IPS-11a (cell line): ENCODE data around the gene HMHB1.

Experiments used
- H3K4me3 ChIP-seq: one replicate; pipeline ENCODE4 v1.5.1; 2013; ENCODE audit warnings: low read depth, low read length, control low read depth

The HMHB1 gene

DNA sequence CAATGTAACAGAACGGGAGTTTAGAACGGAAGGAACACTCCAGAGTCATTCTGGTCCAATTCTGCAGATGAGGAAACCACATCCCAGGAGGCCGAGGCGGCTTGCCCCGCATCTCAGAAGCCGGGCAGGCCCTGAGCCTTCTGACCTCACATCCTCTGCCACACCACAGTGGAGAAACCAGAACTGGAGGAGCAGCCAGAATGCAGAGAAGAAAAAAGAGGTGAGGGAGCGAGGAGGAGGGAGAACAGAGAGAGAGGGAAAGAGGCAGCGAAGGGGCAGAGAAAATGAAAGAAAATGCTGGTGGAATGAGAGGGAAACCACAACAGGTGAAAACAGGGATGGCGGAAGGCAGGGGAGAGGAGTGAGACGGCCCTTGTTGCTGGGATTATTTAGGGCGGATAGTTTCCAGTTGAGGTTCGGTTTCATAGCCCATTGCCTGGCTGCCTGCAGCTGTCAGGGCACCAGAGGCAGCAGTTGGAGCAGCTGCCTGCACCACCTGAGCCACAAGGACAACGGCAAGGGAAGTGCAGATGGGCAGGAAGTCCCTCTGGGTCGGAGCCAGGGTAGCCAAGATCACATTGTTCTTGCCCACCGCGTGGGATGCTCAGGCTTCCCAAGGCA lies at the start of gene HMHB1:
HMHB1 (plus strand) TSS at position 77 of the 621 bp plus-strand sequence.
- H3K4me3 ChIP-seq = no peak within 1 kb of the TSS

DNA sequence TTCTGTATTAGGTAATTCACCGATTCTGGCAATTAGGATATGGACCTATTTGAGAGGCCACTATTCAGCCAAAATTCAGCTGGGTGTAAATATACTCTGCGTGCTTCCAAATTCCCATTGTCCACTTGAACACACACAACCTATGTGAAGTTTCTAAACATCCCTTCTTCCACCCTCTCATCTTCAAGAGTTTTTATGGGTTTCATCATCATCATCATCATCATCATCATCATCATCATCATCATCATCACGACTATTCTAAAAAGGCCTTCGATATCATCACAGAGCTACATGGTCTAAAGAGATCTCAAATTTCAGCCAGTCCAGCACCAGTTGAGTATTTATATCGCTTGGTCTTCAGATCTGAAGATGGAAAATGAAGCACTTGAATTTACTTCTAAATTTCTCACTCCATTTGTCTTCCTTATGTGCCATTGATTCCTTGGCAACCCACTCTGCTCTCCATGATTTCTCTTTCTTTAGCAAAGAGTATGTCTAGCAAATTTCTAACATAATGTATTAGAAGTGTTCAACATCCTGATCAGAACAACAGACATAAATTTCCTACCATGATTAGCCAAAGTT lies 49.2 kb upstream of the HMHB1 start:
- H3K4me3 ChIP-seq = no peak overlapping the region

DNA sequence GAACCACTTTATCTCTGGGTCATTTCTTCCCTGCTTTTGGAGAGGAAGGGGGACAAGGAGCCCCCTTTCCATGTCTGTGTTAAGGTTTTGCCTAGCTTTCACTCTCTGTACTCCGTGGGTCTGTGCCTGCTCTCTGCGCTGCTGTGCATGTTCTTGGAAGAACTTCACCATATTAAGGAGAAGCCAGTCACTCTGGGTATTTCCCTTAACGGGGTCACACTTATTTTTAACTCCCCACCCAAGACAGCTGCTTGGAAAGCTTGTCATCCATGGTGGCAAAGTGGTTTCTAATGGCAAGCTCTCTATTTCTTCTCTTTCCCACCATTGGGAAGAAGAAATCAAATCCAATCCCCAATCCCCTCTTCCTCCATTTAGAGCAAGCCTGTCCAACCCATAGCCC lies 44.8 kb upstream of the HMHB1 start:
- no peak overlapping the region for H3K4me3 ChIP-seq

DNA sequence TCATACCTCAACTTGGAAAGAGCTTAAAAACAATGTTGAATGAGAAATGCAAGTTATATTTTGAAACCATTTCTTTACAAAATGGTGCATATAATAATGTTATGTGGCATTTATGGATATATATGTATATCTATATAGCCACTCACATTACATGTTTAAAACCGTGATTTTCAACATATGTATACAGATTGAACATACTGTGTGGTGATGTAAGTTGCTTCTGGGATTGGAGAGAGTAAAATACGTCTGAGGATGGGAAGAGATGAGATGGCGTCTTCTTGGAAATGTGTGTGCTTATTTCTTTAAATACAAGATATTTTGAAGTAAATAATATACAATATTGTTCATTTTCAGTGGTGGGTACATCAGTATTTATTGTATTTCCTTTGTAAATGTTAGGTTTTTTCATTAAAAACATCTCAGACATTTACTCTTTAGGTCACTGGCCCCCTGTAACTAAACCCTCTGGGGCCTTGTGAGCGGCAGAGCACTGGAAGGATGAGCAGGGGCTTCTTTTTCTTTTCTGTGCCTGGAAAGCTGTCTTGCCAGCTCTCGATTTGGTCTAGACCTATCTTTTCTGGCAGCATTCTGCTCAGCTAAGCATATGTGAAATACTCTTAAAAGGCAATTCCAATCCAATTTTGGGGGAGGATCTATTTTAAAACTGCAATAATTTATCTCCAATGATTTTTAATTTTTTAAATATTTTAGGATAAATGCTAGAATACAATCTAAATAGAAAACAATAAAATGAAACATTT lies 42.8 kb upstream of the HMHB1 start:
- no peak overlapping the region for H3K4me3 ChIP-seq

DNA sequence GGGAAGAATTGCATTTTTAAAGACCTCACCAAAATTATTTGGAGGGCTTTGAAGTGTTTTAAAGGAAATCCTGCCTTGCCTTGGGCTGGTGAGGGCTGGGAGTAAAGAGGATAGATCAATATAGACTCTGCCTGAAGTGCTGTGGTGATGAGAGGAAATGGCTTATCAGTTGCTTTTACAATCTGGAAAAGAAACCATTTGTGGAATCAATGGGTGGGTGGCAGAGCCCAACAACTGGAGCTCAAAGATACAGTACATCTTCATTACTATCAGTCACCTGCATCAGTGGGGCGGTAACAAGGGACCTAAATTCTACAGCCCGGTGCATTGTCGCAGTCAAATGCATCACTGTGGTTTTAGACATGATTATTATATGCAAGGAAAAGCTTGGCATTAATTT lies 41.5 kb upstream of the HMHB1 start:
- no peak overlapping the region for H3K4me3 ChIP-seq

DNA sequence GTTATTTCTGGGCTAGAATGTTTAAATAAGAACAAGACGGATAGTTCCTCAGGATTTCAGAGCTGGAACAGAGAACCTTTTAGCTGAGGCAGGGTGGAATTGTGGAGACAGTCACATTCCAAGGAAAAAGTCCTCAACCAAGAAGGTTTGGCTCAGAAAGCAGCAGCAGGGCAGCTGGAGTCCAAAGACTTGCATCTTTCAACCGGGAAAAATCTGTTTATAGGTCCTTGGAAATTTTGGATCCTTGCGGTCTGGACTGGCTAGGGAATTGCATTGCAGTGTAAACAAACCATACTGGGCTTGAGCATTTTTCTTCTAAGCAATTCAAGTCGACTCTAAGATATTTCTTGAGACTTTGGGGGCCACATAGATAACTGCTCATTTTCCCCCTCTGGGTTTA lies 40.8 kb upstream of the HMHB1 start:
- no peak overlapping the region for H3K4me3 ChIP-seq

DNA sequence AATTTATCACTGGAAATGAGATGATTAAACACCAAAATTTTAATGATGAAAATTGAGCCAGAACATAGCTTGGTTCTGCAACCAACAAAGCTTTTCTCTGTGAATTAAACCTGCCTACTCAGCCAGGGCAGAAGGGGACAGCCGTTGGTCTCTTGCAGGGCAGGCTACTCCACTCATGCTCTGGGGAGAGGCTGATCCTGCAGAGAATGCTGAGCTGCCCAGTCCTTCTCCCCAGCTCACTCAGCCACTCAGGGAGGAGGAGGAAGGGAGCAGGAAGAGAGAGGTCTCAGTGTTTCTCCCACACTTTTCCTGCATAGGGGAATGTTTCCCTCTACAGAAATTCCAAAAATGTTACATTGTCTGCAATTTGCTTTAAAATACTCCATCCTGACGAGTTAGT lies 40.4 kb upstream of the HMHB1 start:
- no peak overlapping the region for H3K4me3 ChIP-seq

DNA sequence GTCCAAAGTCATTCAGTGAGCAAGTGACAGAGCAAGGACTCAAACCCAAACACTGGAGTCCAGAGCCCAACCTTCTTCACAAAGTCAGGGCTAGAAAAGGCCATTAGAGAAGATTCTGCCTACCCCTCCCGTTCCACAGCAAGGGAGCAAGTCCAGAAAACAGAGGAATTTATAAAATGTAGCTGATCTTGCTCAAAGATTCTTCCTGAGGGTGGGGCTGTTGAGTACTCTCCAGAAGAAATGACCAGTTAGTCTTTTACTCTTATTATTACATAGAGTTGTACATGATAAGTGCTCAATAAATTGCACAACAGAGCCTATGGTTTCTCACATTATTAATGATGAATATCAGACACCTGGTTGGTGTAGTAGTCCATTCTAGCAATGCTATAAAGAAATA lies 39.3 kb upstream of the HMHB1 start:
- H3K4me3 ChIP-seq = no peak overlapping the region

DNA sequence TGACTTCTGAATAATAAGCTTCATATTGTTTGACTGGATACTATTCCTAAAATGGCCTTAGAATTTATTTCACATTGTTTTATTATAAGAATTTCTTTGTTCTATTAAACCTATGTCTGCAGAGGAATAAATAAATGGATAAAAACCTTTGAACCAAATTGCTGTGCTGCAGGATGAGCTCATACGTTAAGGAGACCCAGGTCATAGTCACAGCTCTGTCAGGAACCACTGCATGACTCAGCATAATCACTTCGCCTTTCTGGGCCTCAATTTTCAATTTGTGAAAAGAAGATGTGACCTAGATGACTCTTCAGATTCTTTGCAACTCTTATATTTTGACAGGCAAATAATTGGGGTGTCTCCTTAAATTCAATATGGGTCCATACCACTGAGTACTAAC lies 36.7 kb upstream of the HMHB1 start:
- no peak overlapping the region for H3K4me3 ChIP-seq

DNA sequence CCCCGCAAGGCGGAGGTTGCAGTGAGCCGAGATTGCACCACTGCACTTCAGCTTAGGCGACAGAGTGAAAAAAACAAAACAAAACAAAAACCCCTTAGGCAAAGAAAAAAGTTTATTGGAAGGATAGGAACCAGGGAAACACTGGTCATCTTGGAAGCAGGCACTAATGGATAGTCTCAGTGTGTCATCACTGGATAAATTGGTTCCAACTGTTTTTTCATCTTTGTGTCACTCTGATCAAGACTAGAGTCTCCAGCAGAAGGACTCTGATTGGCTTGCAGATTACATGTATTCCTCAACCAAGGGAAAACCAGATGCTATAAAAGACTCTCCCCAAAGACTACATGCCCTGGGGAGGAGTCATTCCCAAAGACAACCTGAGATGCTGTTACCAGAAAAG lies 35.0 kb upstream of the HMHB1 start:
- H3K4me3 ChIP-seq = no peak overlapping the region

DNA sequence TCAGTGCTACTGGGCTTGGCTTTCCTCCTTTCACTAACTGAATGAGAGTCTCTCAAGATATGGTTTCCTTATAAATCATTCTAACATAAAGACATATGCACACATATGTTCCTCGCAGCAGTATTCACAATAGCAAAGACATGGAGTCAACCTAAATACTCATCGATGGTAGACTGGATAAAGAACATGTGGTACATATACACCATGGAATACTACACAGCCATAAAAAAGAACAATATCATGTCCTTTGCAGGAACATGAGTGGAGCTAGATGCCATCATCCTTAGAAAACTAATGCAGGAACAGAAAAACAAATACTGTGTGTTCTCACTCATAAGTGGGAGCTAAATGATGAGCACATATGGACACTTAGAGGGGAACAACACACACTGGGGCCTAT lies 32.5 kb upstream of the HMHB1 start:
- H3K4me3 ChIP-seq = no peak overlapping the region

DNA sequence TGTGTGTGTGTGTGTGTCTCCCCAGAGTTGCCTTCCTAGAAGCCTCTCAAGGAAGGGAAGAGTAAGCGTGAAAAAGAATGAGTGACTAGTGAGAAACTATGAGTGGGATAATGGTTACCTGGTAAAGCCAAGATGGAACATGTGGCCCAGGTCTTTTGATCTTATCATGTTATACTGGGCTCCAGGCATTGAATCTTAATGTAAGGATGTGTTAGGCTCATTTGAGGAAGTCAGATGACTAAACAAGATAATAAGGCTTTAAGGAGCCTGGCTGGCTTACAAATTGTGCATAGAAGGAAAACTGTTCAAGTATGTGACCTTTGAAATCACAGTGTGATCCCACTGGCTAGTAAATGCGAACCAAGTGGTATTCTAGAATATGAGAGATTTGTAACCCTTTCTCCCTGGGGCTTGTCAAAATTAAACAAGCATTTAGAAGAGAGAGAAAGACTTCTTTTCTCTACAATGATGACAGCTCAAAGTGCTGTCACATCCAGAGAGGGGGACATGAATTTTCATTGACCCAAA lies 29.9 kb upstream of the HMHB1 start:
- H3K4me3 ChIP-seq = no peak overlapping the region

DNA sequence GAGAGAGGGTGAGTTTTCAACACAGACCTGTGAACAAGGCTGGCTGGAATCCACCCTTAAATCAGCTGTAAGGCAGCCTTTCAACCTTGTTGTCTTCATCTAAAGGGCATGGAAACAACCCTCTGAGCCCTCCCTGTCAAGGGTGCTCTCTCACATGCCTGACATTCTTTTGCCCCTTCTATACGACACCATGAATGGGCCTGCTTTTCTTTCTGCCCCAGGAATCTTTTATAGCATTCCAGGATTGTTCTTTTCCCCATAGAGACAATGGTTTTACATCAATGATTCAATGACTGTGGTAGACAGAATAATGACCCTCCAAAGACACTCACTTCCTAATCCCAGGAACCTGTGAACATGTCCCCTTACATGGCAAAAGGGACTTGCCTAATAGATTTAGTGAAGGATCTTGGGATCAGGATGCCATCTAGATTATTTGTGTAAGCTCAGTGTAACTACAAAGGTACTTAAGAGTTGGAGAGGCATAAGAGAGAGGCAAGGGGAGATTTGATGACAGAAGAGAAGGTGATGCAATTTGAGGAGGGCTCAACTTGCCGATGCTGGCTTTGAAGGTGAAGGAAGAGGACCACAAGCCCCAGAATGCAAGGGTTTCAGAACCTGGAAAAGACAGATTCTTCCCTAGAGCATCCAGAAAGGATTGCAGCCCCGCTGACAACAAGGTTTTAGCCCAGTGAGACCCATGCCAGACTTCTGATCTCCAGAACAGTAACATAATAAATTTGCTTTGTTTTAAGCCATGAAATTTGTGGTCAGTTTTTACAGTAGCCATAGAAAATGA lies 29.2 kb upstream of the HMHB1 start:
- H3K4me3 ChIP-seq = no peak overlapping the region

DNA sequence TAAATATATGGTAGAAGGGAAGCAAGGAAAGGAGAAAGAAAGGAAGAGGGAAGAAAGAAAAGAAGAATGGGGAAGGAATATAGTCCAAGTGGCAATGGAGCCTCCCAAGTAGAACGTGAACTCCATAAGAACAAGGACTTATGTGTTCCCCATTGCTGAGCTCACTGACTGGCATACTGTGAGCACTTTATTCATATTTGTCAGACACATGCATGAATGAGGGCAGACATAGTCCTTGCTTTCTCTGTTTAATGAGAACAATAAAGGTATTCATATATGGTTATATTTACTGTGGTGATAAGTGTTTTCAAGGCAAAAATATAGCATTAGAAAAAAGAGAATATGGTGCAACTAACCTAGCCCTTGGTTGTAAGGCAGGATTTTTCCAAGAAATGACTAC lies 23.6 kb upstream of the HMHB1 start:
- H3K4me3 ChIP-seq = no peak overlapping the region

DNA sequence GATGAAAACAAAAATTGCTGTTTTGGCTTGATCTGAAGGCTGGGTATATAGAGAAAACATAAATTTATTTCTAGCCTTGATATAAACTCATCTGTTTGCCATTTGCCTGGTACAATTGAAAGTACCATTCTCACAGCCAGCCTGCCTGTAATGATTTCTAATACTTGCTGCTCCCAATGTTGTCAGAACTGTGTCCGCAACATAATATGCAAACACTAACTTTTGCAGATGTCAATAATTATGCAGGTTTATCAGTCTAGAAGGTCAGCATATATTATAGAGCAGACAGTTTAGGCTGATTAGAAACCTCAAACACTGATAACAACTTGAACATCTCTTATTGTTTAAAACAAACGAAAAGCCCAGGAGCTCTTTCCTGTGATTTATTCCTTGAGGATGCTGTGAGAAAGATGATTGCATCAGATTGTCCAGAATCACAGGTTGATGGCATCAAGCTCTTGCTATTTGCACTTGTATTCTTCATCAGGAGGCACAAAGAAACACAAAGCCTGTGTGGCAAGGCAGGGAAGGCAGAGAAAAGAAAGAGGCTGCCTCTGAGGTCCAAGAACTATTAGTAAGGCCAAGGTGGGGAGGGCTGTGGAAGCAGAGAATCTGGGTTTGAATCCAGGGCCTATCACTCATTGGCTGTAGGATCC lies 21.4 kb upstream of the HMHB1 start:
- H3K4me3 ChIP-seq = no peak overlapping the region

DNA sequence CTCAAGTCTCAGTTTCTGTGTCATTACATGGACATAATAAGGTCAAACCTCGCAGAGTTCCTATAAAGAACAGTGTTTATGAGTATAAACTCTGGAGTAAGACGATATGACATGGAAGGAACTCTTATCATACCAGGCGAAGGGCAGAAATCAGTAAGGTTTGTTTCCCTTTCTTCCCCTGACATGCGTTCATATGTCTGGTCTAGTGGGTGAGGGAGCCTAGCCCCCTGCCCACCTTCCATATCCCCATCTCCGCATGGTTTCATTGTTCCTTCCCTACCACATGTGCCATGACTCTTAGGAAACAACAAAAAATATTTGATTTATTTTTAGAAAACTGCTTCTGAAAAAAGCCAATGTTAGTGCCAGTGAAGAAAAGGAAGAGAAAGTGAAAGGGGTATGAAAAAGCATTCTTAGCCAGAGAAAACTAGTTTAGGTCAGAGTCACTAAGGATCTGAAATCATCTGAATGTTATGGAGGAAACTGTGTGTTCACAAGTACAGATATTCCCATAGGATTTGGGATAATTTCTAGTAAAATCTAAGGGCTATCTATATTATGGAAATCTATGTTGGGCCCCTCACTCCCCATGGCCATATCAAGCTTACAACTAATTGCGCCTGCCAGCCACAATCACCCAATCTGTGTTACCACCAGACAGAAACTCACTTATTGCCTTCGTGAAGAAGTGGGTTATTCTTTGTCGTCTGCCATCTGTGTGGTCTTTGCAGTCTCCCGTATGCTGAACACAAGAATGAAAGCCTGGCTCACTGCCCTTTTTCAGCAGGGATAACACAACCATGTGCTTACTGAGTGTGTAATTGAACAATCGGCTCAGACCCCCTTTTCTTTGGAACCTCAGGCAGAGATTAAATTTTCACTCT lies 19.9 kb upstream of the HMHB1 start:
- no peak overlapping the region for H3K4me3 ChIP-seq

DNA sequence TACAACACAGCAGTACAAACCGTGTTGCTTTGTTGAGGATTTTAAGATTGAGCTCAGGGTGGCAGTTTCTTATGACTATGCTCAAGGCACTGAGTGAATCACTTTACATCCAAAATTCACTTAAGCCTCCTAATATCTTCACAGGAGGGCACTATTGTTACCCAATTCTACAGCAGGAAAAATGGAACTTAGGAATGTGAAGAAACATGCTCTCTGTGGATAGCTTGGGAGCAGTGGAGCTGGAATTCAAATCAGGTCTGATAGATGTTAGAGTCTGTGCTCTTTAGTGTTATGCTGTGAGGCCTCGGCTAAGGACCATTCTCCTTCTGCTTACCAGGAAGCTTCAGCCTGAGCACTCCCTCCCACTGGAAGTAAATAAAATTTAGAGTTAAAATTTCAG lies 18.7 kb upstream of the HMHB1 start:
- no peak overlapping the region for H3K4me3 ChIP-seq

DNA sequence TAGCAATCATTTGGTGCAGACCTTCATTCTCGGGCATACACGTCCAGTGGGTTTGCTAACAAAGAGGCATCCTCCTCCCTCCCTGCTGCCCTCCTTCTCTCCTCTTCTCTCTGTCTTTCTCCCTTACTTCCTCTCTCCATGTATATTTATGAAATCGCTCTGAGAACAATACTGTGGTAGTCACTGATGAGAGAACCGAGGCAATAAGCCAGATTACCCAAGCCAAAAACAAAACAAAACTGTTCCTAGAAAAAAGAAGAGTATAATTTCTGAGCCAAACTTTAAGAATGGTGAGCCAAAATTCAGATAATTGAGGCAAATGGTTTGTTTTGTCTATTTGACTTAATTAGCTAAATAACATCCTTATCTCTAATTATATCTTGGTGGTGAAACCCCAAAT lies 15.8 kb upstream of the HMHB1 start:
- no peak overlapping the region for H3K4me3 ChIP-seq

DNA sequence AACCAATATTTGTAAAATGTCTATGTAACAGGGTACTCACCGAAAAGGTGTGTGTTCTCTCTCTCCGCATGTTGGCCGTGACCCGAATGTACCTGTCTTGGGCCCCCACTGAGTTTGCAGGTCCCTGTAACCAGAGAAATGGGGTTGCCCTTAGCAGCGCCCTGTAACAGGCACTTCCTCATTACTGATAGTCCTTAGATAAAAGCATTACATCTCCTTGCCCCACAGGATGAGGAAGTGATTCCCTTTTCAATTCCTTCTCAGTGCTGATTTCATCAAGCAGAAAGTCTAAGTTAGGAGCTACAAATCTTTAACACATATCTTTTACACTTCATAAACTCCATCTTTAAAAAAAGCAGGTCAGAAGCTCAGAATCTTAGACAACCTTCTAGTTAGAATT lies 15.2 kb upstream of the HMHB1 start:
- H3K4me3 ChIP-seq = no peak overlapping the region

DNA sequence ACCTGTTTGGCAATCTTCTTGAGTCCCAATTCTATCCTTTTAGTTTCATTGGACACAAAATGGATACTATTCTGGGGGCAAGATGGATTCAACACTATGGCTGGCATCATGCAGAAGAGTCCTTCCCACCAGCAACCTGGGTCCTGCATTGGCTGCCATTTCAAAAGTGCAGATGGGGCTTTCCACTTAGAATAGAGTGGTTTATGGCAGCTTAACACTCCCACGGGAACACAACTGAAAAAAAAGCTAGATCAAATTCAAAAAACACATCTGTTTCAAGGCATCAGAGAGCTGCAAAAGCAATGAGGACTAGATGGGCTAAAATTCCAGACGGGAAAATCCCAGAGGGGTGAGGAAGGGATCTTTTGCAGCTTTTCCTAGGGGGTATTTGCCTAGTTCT lies 11.2 kb upstream of the HMHB1 start:
- no peak overlapping the region for H3K4me3 ChIP-seq
